ENCODE data around the gene ABCA7.

GRCh38 chr19:991932-992669, 47.8 kb upstream of the ABCA7 start:
- no peak for TF ChIP-seq CTCF (IDR thresholded peaks at IDR 0.05)
- no peak for TF ChIP-seq POLR2A (IDR thresholded peaks at IDR 0.05)

All from right lobe of liver (tissue), 4 donors.